ENCODE measurements around the gene TUSC2.

GRCh38 chr3:50304601-50305000 lies 23.4 kb downstream of the TUSC2 start:
- TF ChIP-seq, protein P1, sequence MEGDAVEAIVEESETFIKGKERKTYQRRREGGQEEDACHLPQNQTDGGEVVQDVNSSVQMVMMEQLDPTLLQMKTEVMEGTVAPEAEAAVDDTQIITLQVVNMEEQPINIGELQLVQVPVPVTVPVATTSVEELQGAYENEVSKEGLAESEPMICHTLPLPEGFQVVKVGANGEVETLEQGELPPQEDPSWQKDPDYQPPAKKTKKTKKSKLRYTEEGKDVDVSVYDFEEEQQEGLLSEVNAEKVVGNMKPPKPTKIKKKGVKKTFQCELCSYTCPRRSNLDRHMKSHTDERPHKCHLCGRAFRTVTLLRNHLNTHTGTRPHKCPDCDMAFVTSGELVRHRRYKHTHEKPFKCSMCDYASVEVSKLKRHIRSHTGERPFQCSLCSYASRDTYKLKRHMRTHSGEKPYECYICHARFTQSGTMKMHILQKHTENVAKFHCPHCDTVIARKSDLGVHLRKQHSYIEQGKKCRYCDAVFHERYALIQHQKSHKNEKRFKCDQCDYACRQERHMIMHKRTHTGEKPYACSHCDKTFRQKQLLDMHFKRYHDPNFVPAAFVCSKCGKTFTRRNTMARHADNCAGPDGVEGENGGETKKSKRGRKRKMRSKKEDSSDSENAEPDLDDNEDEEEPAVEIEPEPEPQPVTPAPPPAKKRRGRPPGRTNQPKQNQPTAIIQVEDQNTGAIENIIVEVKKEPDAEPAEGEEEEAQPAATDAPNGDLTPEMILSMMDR (IDR thresholded peaks at IDR 0.05; ENCODE audit: low read length) = no peak
- TF ChIP-seq EZH2 (IDR thresholded peaks at IDR 0.05; ENCODE audit: borderline replicate concordance, low read length) = no peak
